Measurements from ENCODE around the gene ARSD.
"Not testable (repeated sequence)": the region's sequence is repeated elsewhere in the genome, so short reads cannot be mapped to it uniquely, and the experiment has no call there.

ARSD gene

GRCh38 chrX:2967012-2967411 lies 37.9 kb upstream of the ARSD start:
- TF ChIP-seq CTCF (conservative IDR thresholded peaks at IDR 0.05) (no peak), ZFX (IDR thresholded peaks at IDR 0.05) (no peak)
- no peak overlapping the region for H3K27ac ChIP-seq

GRCh38 chrX:2965965-2966364 lies 36.8 kb upstream of the ARSD start:
- no peak overlapping the region for H3K27ac ChIP-seq
- TF ChIP-seq CTCF (conservative IDR thresholded peaks at IDR 0.05) = no peak
- TF ChIP-seq ZFX (IDR thresholded peaks at IDR 0.05) = no peak

- not testable (repeated sequence) for H3K27ac ChIP-seq
Observed at GRCh38 chrX:2963992-2964794, 35.1 kb upstream of the ARSD start.

- not testable (repeated sequence) for H3K27ac ChIP-seq
Observed at GRCh38 chrX:2963449-2963848, 34.3 kb upstream of the ARSD start.

- H3K27ac ChIP-seq = no peak overlapping the region
- no peak for TF ChIP-seq ZFX (IDR thresholded peaks at IDR 0.05)
Observed at GRCh38 chrX:2962381-2962780, 33.2 kb upstream of the ARSD start.

GRCh38 chrX:2960861-2961515 lies 31.8 kb upstream of the ARSD start:
- no peak overlapping the region for H3K27ac ChIP-seq
- TF ChIP-seq ZFX (IDR thresholded peaks at IDR 0.05) (no peak), CTCF (conservative IDR thresholded peaks at IDR 0.05) (no peak)

- no peak for TF ChIP-seq ZFX (IDR thresholded peaks at IDR 0.05)
- H3K27ac ChIP-seq = no peak overlapping the region
Observed at GRCh38 chrX:2958199-2958598, 29.1 kb upstream of the ARSD start.

GRCh38 chrX:2955838-2956237 lies 26.7 kb upstream of the ARSD start:
- no peak overlapping the region for H3K27ac ChIP-seq
- TF ChIP-seq CTCF (conservative IDR thresholded peaks at IDR 0.05) = no peak
- no peak for TF ChIP-seq ZFX (IDR thresholded peaks at IDR 0.05)

GRCh38 chrX:2955281-2955680 lies 26.1 kb upstream of the ARSD start:
- no peak overlapping the region for H3K27ac ChIP-seq
- TF ChIP-seq ZFX (IDR thresholded peaks at IDR 0.05) = no peak
- TF ChIP-seq CTCF (conservative IDR thresholded peaks at IDR 0.05) = no peak

Measured in C4-2B (cell line).